Keratinocyte (primary cell): Measurements from ENCODE around the gene RBPJL. TPM values are rescaled to one million over a fixed set of nuclear protein-coding genes. Genes with fewer than 3 reads are reported as not detected.

ENCODE experiments used
- DNase-seq: peaks from one replicate; pipeline ENCODE4 v3.0.0-alpha.2; 2011; ENCODE audit warnings: low read depth, missing footprints, low spot score
- FAIRE-seq: peaks from 2 replicates; lab custom pipeline; 2011; peaks lifted over from hg19 to GRCh38; lab: Jason Lieb, UNC
- H2AFZ ChIP-seq: 2 replicates; pipeline ENCODE4 v1.6.0; 2012; ENCODE audit warnings: low read length, control low read depth, inconsistent platforms; ENCODE audit not compliant: control insufficient read depth
- H3K27ac ChIP-seq: 2 replicates; pipeline ENCODE4 v1.5.1; 2011; ENCODE audit warnings: low read length; ENCODE audit not compliant: control insufficient read depth, insufficient read depth
- H3K27me3 ChIP-seq: 3 replicates; pipeline ENCODE4 v1.6.0; 2011; ENCODE audit warnings: low read length; ENCODE audit not compliant: control insufficient read depth, insufficient read depth; ENCODE audit errors: extremely low read depth
- H3K36me3 ChIP-seq, 2 experiments: 2 replicates in 1 of 2; 3 replicates in 1 of 2; pipeline ENCODE4 v1.5.1; 2011; ENCODE audit warnings: low read length in 2 of 2, mild to moderate bottlenecking in 1 of 2; ENCODE audit not compliant: control insufficient read depth in 2 of 2, insufficient read depth in 2 of 2; ENCODE audit errors: extremely low read depth in 1 of 2
- H3K4me1 ChIP-seq: 3 replicates; pipeline ENCODE4 v1.5.1; 2011; ENCODE audit warnings: low read length; ENCODE audit not compliant: control insufficient read depth, insufficient read depth; ENCODE audit errors: extremely low read depth
- H3K4me2 ChIP-seq: 3 replicates; pipeline ENCODE4 v1.6.0; 2011; ENCODE audit warnings: low read depth, low read length; ENCODE audit not compliant: control insufficient read depth, insufficient read depth; ENCODE audit errors: extremely low read depth
- H3K4me3 ChIP-seq, 3 experiments: fragments of 200-600 bp in 1 of 3; sonication (generic) in 1 of 3; 2 replicates in 2 of 3; 3 replicates in 1 of 3; pipeline ENCODE4 v1.5.1; 2011 to 2016; ENCODE audit warnings: low read length in 3 of 3, mild to moderate bottlenecking in 3 of 3, control low read depth in 2 of 3, inconsistent platforms in 1 of 3, low read depth in 1 of 3, mixed read lengths in 1 of 3, mixed run types in 1 of 3, moderate library complexity in 1 of 3; ENCODE audit not compliant: control insufficient read depth in 2 of 3, insufficient read depth in 2 of 3; ENCODE audit errors: extremely low read depth in 1 of 3
- H3K79me2 ChIP-seq: 2 replicates; pipeline ENCODE4 v1.6.0; 2012; ENCODE audit warnings: low read length; ENCODE audit not compliant: control insufficient read depth, insufficient read depth
- H3K9ac ChIP-seq: 3 replicates; pipeline ENCODE4 v1.6.0; 2011; ENCODE audit warnings: low read length; ENCODE audit not compliant: control insufficient read depth, insufficient read depth; ENCODE audit errors: extremely low read depth
- H3K9me1 ChIP-seq: 3 replicates; pipeline ENCODE4 v1.6.0; 2011; ENCODE audit warnings: low read length; ENCODE audit not compliant: control insufficient read depth, insufficient read depth; ENCODE audit errors: extremely low read depth
- H3K9me3 ChIP-seq: 2 replicates; pipeline ENCODE4 v1.5.1; 2012; ENCODE audit warnings: low read depth, low read length; ENCODE audit not compliant: control insufficient read depth
- H4K20me1 ChIP-seq: 3 replicates; pipeline ENCODE4 v1.6.0; 2011; ENCODE audit warnings: low read length; ENCODE audit not compliant: control insufficient read depth, insufficient read depth; ENCODE audit errors: extremely low read depth
- EZH2 ChIP-seq: IDR thresholded peaks from one replicate; pipeline ENCODE4 v1.6.1; 2012; ENCODE audit warnings: inconsistent platforms, mild to moderate bottlenecking, low read length, moderate library complexity
- dilution Hi-C: fragments of 300-500 bp; cut with MboI; formaldehyde crosslinking; loops from one replicate; pipeline ENCODE4 v1.7.0; 2020; ENCODE audit warnings: low sequenced_read_pairs; ENCODE audit not compliant: extremely low pct_ligation_motif_present
- polyA plus RNA-seq, 5 experiments: library from polyadenylated mRNA; depleted of rRNA in 3 of 5; stranded (reverse) in 3 of 5; stranded (forward) in 1 of 5; unstranded in 1 of 5; fragments of >200 nt; gene quantifications; 1 replicate in 1 of 5; 2 replicates in 3 of 5; 3 replicates in 1 of 5; pipeline versions ENCODE4 v1.2.1 to v1.2.3, GENCODE V29; 2011 to 2012; ENCODE audit warnings: missing spikeins in 2 of 5, low read depth in 1 of 5, low replicate concordance in 1 of 5
- TF ChIP-seq, protein P1 (sequence below), 3 experiments: IDR thresholded peaks in 1 of 3; conservative IDR thresholded peaks in 1 of 3; optimal IDR thresholded peaks in 1 of 3; 2 replicates in 2 of 3; 3 replicates in 1 of 3; pipeline versions ENCODE3 to v1.5.1; 2011; ENCODE audit warnings: low read length in 3 of 3, mild to moderate bottlenecking in 3 of 3, moderate library complexity in 2 of 3, control low read depth in 1 of 3, inconsistent platforms in 1 of 3; ENCODE audit not compliant: insufficient read depth in 2 of 3; ENCODE audit errors: extremely low read depth in 1 of 3

RBPJL gene
- polyA plus RNA-seq, 1 donor (not counting 4 experiments of a cell fraction or from before 2014, with no cell fraction given) = not detected

DNA sequence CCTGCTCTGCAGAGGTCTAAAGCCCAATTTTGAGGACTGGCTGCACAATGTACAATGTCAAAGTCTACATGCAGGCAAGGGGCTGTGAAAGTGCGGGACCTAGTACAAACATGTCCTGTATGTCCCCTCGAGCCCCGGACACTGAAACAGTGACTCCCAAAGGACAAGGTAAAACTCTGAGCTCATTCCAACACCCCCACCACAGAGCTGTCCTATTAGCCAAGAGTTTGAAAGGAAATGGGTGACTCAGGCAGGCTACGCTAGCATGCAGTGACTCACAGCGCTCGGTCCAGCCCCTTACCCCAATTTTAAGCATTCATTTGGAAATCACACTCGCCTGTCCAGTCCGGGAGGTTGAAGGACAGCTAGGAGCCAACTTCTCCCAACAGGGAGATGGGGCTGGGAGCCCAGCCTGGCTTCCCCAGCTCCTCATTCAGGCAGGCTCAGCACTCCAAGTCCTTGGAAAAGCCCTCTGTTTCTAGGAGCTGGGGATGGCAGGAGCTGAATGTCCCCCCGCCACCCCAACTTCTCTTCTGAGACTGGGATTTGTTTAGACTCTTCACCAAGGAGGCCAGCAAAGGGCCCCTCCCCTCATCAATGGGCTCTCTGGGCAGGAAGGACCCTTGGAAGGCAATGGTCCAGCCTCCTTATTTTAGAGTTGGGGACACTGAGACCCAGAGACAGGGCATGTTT is 37.7 kb downstream of the RBPJL start:
- Histone ChIP-seq H3K27ac (peak overlapping the region; percentile 98), H2AFZ (no peak overlapping the region), H3K27me3 (no peaks in the 10 kb centered on the region), H3K9me1 (peaks cover 2% of the 10 kb centered on the region), H3K4me3 (peak overlapping the region; percentile 92 to 100 (median 99)), H3K9ac (peak overlapping the region; percentile 99), H3K79me2 (peaks cover 87% of the 10 kb centered on the region), H4K20me1 (peaks cover 8% of the 10 kb centered on the region), H3K4me1 (peaks cover 81% of the 10 kb centered on the region), H3K36me3 (peaks cover 8 to 32% of the 10 kb centered on the region in 2 experiments), H3K4me2 (peak overlapping the region; percentile 77), H3K9me3 (no peaks in the 10 kb centered on the region)
- TF ChIP-seq EZH2 = no peak
- TF ChIP-seq, protein P1, sequence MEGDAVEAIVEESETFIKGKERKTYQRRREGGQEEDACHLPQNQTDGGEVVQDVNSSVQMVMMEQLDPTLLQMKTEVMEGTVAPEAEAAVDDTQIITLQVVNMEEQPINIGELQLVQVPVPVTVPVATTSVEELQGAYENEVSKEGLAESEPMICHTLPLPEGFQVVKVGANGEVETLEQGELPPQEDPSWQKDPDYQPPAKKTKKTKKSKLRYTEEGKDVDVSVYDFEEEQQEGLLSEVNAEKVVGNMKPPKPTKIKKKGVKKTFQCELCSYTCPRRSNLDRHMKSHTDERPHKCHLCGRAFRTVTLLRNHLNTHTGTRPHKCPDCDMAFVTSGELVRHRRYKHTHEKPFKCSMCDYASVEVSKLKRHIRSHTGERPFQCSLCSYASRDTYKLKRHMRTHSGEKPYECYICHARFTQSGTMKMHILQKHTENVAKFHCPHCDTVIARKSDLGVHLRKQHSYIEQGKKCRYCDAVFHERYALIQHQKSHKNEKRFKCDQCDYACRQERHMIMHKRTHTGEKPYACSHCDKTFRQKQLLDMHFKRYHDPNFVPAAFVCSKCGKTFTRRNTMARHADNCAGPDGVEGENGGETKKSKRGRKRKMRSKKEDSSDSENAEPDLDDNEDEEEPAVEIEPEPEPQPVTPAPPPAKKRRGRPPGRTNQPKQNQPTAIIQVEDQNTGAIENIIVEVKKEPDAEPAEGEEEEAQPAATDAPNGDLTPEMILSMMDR (optimal IDR thresholded peaks at IDR 0.05 in 1 of 3, IDR thresholded peaks at IDR 0.05 in 1 of 3, conservative IDR thresholded peaks at IDR 0.05 in 1 of 3; ENCODE audit: extremely low read depth in 1 of 3, insufficient read depth in 2 of 3, low read length in 3 of 3) = no peak
- dilution Hi-C loops = no loop called here
- DNase-seq = no peak
- FAIRE-seq = peak; percentile 44

GRCh38 chr20:45345104-45345936 is 38.7 kb downstream of the RBPJL start:
- Histone ChIP-seq H3K4me3 (peak overlapping the region; percentile 92 to 100 (median 99)), H3K4me1 (peaks cover 71% of the 10 kb centered on the region), H3K4me2 (peak overlapping the region; percentile 77), H3K27ac (peak overlapping the region; percentile 98), H3K9me3 (no peaks in the 10 kb centered on the region), H3K27me3 (no peaks in the 10 kb centered on the region), H3K9ac (peak overlapping the region; percentile 99), H3K36me3 (peaks cover 5 to 27% of the 10 kb centered on the region in 2 experiments), H3K79me2 (peaks cover 78% of the 10 kb centered on the region), H3K9me1 (peaks cover 2% of the 10 kb centered on the region), H2AFZ (no peak overlapping the region), H4K20me1 (peaks cover 8% of the 10 kb centered on the region)
- no peak for DNase-seq
- no peak for TF ChIP-seq EZH2
- TF ChIP-seq, protein P1 (optimal IDR thresholded peaks at IDR 0.05 in 1 of 3, IDR thresholded peaks at IDR 0.05 in 1 of 3, conservative IDR thresholded peaks at IDR 0.05 in 1 of 3; ENCODE audit: extremely low read depth in 1 of 3, insufficient read depth in 2 of 3, low read length in 3 of 3) = no peak
- dilution Hi-C loops = no loop called here
- FAIRE-seq = no peak
